BJ (cell line): ENCODE data around the gene OSBPL7. TPM values are rescaled to one million over a fixed set of nuclear protein-coding genes. Genes with fewer than 3 reads are reported as not detected.

Experiments used
- CTCF ChIA-PET: fragments of 350-600 bp; formaldehyde crosslinking; extraction: SDS; loops from one replicate; lab custom pipeline; 2021; ENCODE audit warnings: antibody characterized with exemption, inconsistent platforms; lab: Yijun Ruan, JAX
- POLR2A ChIA-PET: fragments of 300-600 bp; sonication (Branson Sonifier 250); formaldehyde crosslinking; extraction: SDS; loops from one replicate; lab custom pipeline; 2021; ENCODE audit warnings: antibody characterized with exemption; lab: Charles Lee
- DNase-seq: peaks from one replicate; pipeline ENCODE4 v3.0.0-alpha.2; 2011; ENCODE audit warnings: low read depth
- H3K27me3 ChIP-seq: 2 replicates; pipeline ENCODE4 v1.6.0; 2011; ENCODE audit warnings: low read length; ENCODE audit not compliant: control insufficient read depth, insufficient read depth
- H3K36me3 ChIP-seq: 2 replicates; pipeline ENCODE4 v1.5.1; 2011; ENCODE audit warnings: low read length; ENCODE audit not compliant: control insufficient read depth, insufficient read depth
- H3K4me3 ChIP-seq: 2 replicates; pipeline ENCODE4 v1.5.1; 2011; ENCODE audit warnings: low read depth, mild to moderate bottlenecking, control low read depth, low read length
- CTCF ChIP-seq: IDR thresholded peaks from 2 replicates; pipeline ENCODE4 v1.5.1; 2011; ENCODE audit warnings: low read depth, mild to moderate bottlenecking, control low read depth, inconsistent platforms, low read length, moderate library complexity; ENCODE audit not compliant: insufficient read depth
- polyA plus RNA-seq: library from polyadenylated mRNA; depleted of rRNA; stranded (reverse); fragments of >200 nt; gene quantifications from 2 replicates; pipeline ENCODE4 v1.2.3, GENCODE V29; 2011

Gene OSBPL7
- polyA plus RNA-seq, 1 experiment = 7.6 TPM

GRCh38 chr17:47806026-47806912, 15.3 kb downstream of the OSBPL7 start:
- no peak overlapping the region for H3K4me3 ChIP-seq
- TF ChIP-seq CTCF = no peak
- CTCF ChIA-PET = interaction anchor here (0.6 to 2.3 kb wide), 2 partner anchors 10 to 16 kb away, joined by 3 to 6 read pairs; no protein-coding TSS in a partner anchor
- POLR2A ChIA-PET = no interaction called here
- no peak for DNase-seq
- H3K36me3 ChIP-seq = peaks cover 17% of the 10 kb centered on the region
- H3K27me3 ChIP-seq = peaks cover 10% of the 10 kb centered on the region

- Histone ChIP-seq H3K4me3 (no peak overlapping the region), H3K27me3 (peaks cover 15% of the 10 kb centered on the region), H3K36me3 (peaks cover 16% of the 10 kb centered on the region)
- ChIA-PET POLR2A (no interaction called here), CTCF (interaction anchor here (1.2 to 4.1 kb wide), 3 partner anchors 11 to 17 kb away, joined by 3 to 23 read pairs (median 6); partner anchors contain the start of gene OSBPL7)
- TF ChIP-seq CTCF = no peak
- DNase-seq = no peak
Observed at GRCh38 chr17:47804461-47804860, 17.1 kb downstream of the OSBPL7 start.

GRCh38 chr17:47803751-47804150, 17.8 kb downstream of the OSBPL7 start:
- POLR2A ChIA-PET = no interaction called here

GRCh38 chr17:47803201-47803600, 18.4 kb downstream of the OSBPL7 start:
- Histone ChIP-seq H3K4me3 (no peak overlapping the region), H3K36me3 (peaks cover 5% of the 10 kb centered on the region), H3K27me3 (peaks cover 15% of the 10 kb centered on the region)
- ChIA-PET POLR2A (no interaction called here), CTCF (interaction anchor here (1.0 to 4.1 kb wide), 3 partner anchors 10 to 64 kb away, joined by 4 to 23 read pairs (median 6); partner anchors contain the start of gene OSBPL7)
- DNase-seq = no peak
- no peak for TF ChIP-seq CTCF

More at GRCh38 chr17:47803751-47804150, 17.8 kb downstream of the OSBPL7 start:
- DNase-seq = no peak
- Histone ChIP-seq H3K4me3 (no peak overlapping the region), H3K36me3 (peaks cover 10% of the 10 kb centered on the region), H3K27me3 (peaks cover 15% of the 10 kb centered on the region)
- CTCF ChIA-PET = interaction anchor here (4.1 kb wide), 1 partner anchor 11 kb away, joined by 23 read pairs; no protein-coding TSS in a partner anchor
- TF ChIP-seq CTCF = no peak

- Histone ChIP-seq H3K36me3 (no peaks in the 10 kb centered on the region), H3K27me3 (peaks cover 15% of the 10 kb centered on the region), H3K4me3 (no peak overlapping the region)
- DNase-seq = no peak
- ChIA-PET CTCF (interaction anchor here (0.6 to 4.1 kb wide), 11 partner anchors 9 to 136 kb away, joined by 3 to 23 read pairs (median 5); partner anchors contain the start of gene OSBPL7), POLR2A (no interaction called here)
- peak; percentile 73 for TF ChIP-seq CTCF
Observed at GRCh38 chr17:47802341-47803022, 19.1 kb downstream of the OSBPL7 start.
